ENCODE results near the gene CDK17.
"Not testable (repeated sequence)": the region's sequence is repeated elsewhere in the genome, so short reads cannot be mapped to it uniquely, and the experiment has no call there.

CDK17 gene

GRCh38 chr12:96441816-96442215 is 41.6 kb upstream of the CDK17 start:
- no peak overlapping the region for H3K27ac ChIP-seq (ENCODE audit: insufficient read depth in 1 of 2, low read depth in 1 of 2, low read length in 2 of 2, poor library complexity in 1 of 2, severe bottlenecking in 2 of 2)
- H3K27me3 ChIP-seq (replicated peaks in 2 of 5; ENCODE audit: control insufficient read depth in 4 of 5, insufficient read depth in 5 of 5, low read length in 4 of 5), result no peaks in the 10 kb centered on the region
- H3K4me3 ChIP-seq (ENCODE audit: control insufficient read depth in 1 of 7, extremely low read depth in 1 of 7, insufficient read depth in 4 of 7, low read depth in 2 of 7, low read length in 6 of 7), result no peak overlapping the region
- CTCF ChIA-PET, result no interaction called here
- no peaks in the 10 kb centered on the region for H3K36me3 ChIP-seq (ENCODE audit: control insufficient read depth in 4 of 4, insufficient read depth in 4 of 4, low read length in 3 of 4)
- no peak for DNase-seq
- 90% methylated on average over 2 of the region's 3 CpGs for WGBS (ENCODE audit: insufficient coverage)
- peaks cover 4 to 21% (median 18%) of the 10 kb centered on the region in 4 experiments for H3K4me1 ChIP-seq (ENCODE audit: control extremely low read depth in 1 of 4, control insufficient read depth in 4 of 4, insufficient read depth in 4 of 4, low read length in 3 of 4)
- POLR2A ChIA-PET, result no interaction called here
- H3K9me3 ChIP-seq (ENCODE audit: control extremely low read depth in 1 of 5, control insufficient read depth in 4 of 5, insufficient read depth in 2 of 5, low read depth in 1 of 5, low read length in 4 of 5), result no peaks in the 10 kb centered on the region

- no peak for DNase-seq
Observed at GRCh38 chr12:96438330-96438729, 38.1 kb upstream of the CDK17 start.

DNA sequence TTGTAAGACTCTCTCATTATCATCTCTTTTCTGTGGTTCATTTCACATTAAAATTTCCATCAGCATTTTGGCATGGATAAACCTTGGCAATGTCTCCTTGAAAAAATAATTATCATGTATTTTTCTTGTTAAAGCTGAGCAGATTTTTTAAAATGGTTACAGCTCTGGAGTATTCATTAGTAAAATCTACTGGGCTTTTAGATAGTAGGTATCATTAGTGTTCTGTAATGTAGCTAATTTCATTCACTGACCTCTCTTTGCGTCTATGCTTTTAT is 36.9 kb upstream of the CDK17 start:
- H3K36me3 ChIP-seq (ENCODE audit: control insufficient read depth in 4 of 4, insufficient read depth in 4 of 4, low read length in 3 of 4), result no peaks in the 10 kb centered on the region
- H3K9me3 ChIP-seq (ENCODE audit: control extremely low read depth in 1 of 5, control insufficient read depth in 4 of 5, insufficient read depth in 2 of 5, low read depth in 1 of 5, low read length in 4 of 5), result no peaks in the 10 kb centered on the region
- H3K27ac ChIP-seq (ENCODE audit: insufficient read depth in 1 of 2, low read depth in 1 of 2, low read length in 2 of 2, poor library complexity in 1 of 2, severe bottlenecking in 2 of 2), result no peak overlapping the region
- POLR2A ChIA-PET, result no interaction called here
- DNase-seq, result no peak
- H3K27me3 ChIP-seq (replicated peaks in 2 of 5; ENCODE audit: control insufficient read depth in 4 of 5, insufficient read depth in 5 of 5, low read length in 4 of 5), result no peaks in the 10 kb centered on the region
- H3K4me1 ChIP-seq (ENCODE audit: control extremely low read depth in 1 of 4, control insufficient read depth in 4 of 4, insufficient read depth in 4 of 4, low read length in 3 of 4), result peaks cover 0 to 6% (median 3%) of the 10 kb centered on the region in 4 experiments
- H3K4me3 ChIP-seq (ENCODE audit: control insufficient read depth in 1 of 7, extremely low read depth in 1 of 7, insufficient read depth in 4 of 7, low read depth in 2 of 7, low read length in 6 of 7), result no peak overlapping the region
- CTCF ChIA-PET, result interaction anchor here (0.8 to 1.5 kb wide), 3 partner anchors 9 to 12 kb away, joined by 3 to 5 read pairs (median 3); no protein-coding TSS in a partner anchor
- no CpG with 5 or more reads among the region's 1 CpG for WGBS (ENCODE audit: insufficient coverage)

More at GRCh38 chr12:96438330-96438729, 38.1 kb upstream of the CDK17 start:
- Histone ChIP-seq H3K4me3 (ENCODE audit: control insufficient read depth in 1 of 7, extremely low read depth in 1 of 7, insufficient read depth in 4 of 7, low read depth in 2 of 7, low read length in 6 of 7) (no peak overlapping the region), H3K9me3 (ENCODE audit: control extremely low read depth in 1 of 5, control insufficient read depth in 4 of 5, insufficient read depth in 2 of 5, low read depth in 1 of 5, low read length in 4 of 5) (no peaks in the 10 kb centered on the region), H3K4me1 (ENCODE audit: control extremely low read depth in 1 of 4, control insufficient read depth in 4 of 4, insufficient read depth in 4 of 4, low read length in 3 of 4) (peaks cover 0 to 6% (median 3%) of the 10 kb centered on the region in 4 experiments), H3K36me3 (ENCODE audit: control insufficient read depth in 4 of 4, insufficient read depth in 4 of 4, low read length in 3 of 4) (no peaks in the 10 kb centered on the region), H3K27me3 (replicated peaks in 2 of 5; ENCODE audit: control insufficient read depth in 4 of 5, insufficient read depth in 5 of 5, low read length in 4 of 5) (no peaks in the 10 kb centered on the region), H3K27ac (ENCODE audit: insufficient read depth in 1 of 2, low read depth in 1 of 2, low read length in 2 of 2, poor library complexity in 1 of 2, severe bottlenecking in 2 of 2) (no peak overlapping the region)
- ChIA-PET POLR2A (no interaction called here), CTCF (interaction anchor here (1.4 to 1.6 kb wide), 2 partner anchors 20 to 51 kb away, joined by 5 read pairs; partner anchors contain the start of gene CFAP54)
- WGBS (ENCODE audit: insufficient coverage), result 100% methylated on average over 2 of the region's 3 CpGs

- DNase-seq, result no peak
- Histone ChIP-seq H3K27ac (ENCODE audit: insufficient read depth in 1 of 2, low read depth in 1 of 2, low read length in 2 of 2, poor library complexity in 1 of 2, severe bottlenecking in 2 of 2) (no peak overlapping the region), H3K9me3 (ENCODE audit: control extremely low read depth in 1 of 5, control insufficient read depth in 4 of 5, insufficient read depth in 2 of 5, low read depth in 1 of 5, low read length in 4 of 5) (no peaks in the 10 kb centered on the region), H3K27me3 (replicated peaks in 2 of 5; ENCODE audit: control insufficient read depth in 4 of 5, insufficient read depth in 5 of 5, low read length in 4 of 5) (no peaks in the 10 kb centered on the region), H3K4me3 (ENCODE audit: control insufficient read depth in 1 of 7, extremely low read depth in 1 of 7, insufficient read depth in 4 of 7, low read depth in 2 of 7, low read length in 6 of 7) (no peak overlapping the region), H3K4me1 (ENCODE audit: control extremely low read depth in 1 of 4, control insufficient read depth in 4 of 4, insufficient read depth in 4 of 4, low read length in 3 of 4) (peaks cover 0 to 6% (median 3%) of the 10 kb centered on the region in 4 experiments), H3K36me3 (ENCODE audit: control insufficient read depth in 4 of 4, insufficient read depth in 4 of 4, low read length in 3 of 4) (no peaks in the 10 kb centered on the region)
- WGBS (ENCODE audit: insufficient coverage), result 92% methylated on average over 6 of the region's 8 CpGs
- ChIA-PET CTCF (interaction anchor here (0.8 to 1.5 kb wide), 3 partner anchors 9 to 12 kb away, joined by 3 to 5 read pairs (median 3); no protein-coding TSS in a partner anchor), POLR2A (interaction anchor here (1.1 kb wide), 1 partner anchor 9 kb away, joined by 5 read pairs; no protein-coding TSS in a partner anchor)
Observed at GRCh38 chr12:96436366-96437170, 36.3 kb upstream of the CDK17 start.

- WGBS (ENCODE audit: insufficient coverage), result 38% methylated on average over 3 of the region's 6 CpGs
- Histone ChIP-seq H3K27me3 (replicated peaks in 2 of 5; ENCODE audit: control insufficient read depth in 4 of 5, insufficient read depth in 5 of 5, low read length in 4 of 5) (no peaks in the 10 kb centered on the region), H3K27ac (ENCODE audit: insufficient read depth in 1 of 2, low read depth in 1 of 2, low read length in 2 of 2, poor library complexity in 1 of 2, severe bottlenecking in 2 of 2) (no peak overlapping the region), H3K36me3 (ENCODE audit: control insufficient read depth in 4 of 4, insufficient read depth in 4 of 4, low read length in 3 of 4) (no peaks in the 10 kb centered on the region), H3K4me1 (ENCODE audit: control extremely low read depth in 1 of 4, control insufficient read depth in 4 of 4, insufficient read depth in 4 of 4, low read length in 3 of 4) (peaks cover 0 to 6% (median 3%) of the 10 kb centered on the region in 4 experiments), H3K4me3 (ENCODE audit: control insufficient read depth in 1 of 7, extremely low read depth in 1 of 7, insufficient read depth in 4 of 7, low read depth in 2 of 7, low read length in 6 of 7) (no peak overlapping the region), H3K9me3 (ENCODE audit: control extremely low read depth in 1 of 5, control insufficient read depth in 4 of 5, insufficient read depth in 2 of 5, low read depth in 1 of 5, low read length in 4 of 5) (no peaks in the 10 kb centered on the region)
- peak; percentile 52 to 82 (median 76) for DNase-seq
- POLR2A ChIA-PET, result no interaction called here
- CTCF ChIA-PET, result interaction anchor here (1.5 to 1.8 kb wide), 2 partner anchors 12 to 14 kb away, joined by 3 to 6 read pairs; no protein-coding TSS in a partner anchor
Observed at GRCh38 chr12:96434107-96434506, 33.9 kb upstream of the CDK17 start.

GRCh38 chr12:96432496-96433321 is 32.5 kb upstream of the CDK17 start:
- CTCF ChIA-PET, result interaction anchor here (1.0 kb wide), 1 partner anchor 31 kb away, joined by 4 read pairs; no protein-coding TSS in a partner anchor
- H3K4me3 ChIP-seq (ENCODE audit: control insufficient read depth in 1 of 7, extremely low read depth in 1 of 7, insufficient read depth in 4 of 7, low read depth in 2 of 7, low read length in 6 of 7); H3K36me3 ChIP-seq (ENCODE audit: control insufficient read depth in 4 of 4, insufficient read depth in 4 of 4, low read length in 3 of 4); H3K9me3 ChIP-seq (ENCODE audit: control extremely low read depth in 1 of 5, control insufficient read depth in 4 of 5, insufficient read depth in 2 of 5, low read depth in 1 of 5, low read length in 4 of 5); H3K27ac ChIP-seq (ENCODE audit: insufficient read depth in 1 of 2, low read depth in 1 of 2, low read length in 2 of 2, poor library complexity in 1 of 2, severe bottlenecking in 2 of 2); DNase-seq; H3K4me1 ChIP-seq (ENCODE audit: control extremely low read depth in 1 of 4, control insufficient read depth in 4 of 4, insufficient read depth in 4 of 4, low read length in 3 of 4); H3K27me3 ChIP-seq (replicated peaks in 2 of 5; ENCODE audit: control insufficient read depth in 4 of 5, insufficient read depth in 5 of 5, low read length in 4 of 5): not testable (repeated sequence)
- POLR2A ChIA-PET, result interaction anchor here (0.7 to 1.2 kb wide), 2 partner anchors 13 to 250 kb away, joined by 3 read pairs; no protein-coding TSS in a partner anchor
- 90% methylated on average over 2 of the region's 4 CpGs for WGBS (ENCODE audit: insufficient coverage)

All from common myeloid progenitor, CD34-positive (primary cell).